ENCODE data around the gene FIGNL2. TPM values are rescaled to one million over a fixed set of nuclear protein-coding genes. Genes with fewer than 3 reads are reported as not detected.
A peak's percentile ranks its signal among the peaks of the same experiment; 100 is the strongest.

FIGNL2 gene
- total RNA-seq, 2 donors from 2014 or later: 10.5 to 17.7 TPM

- Histone ChIP-seq H3K9me3 (ENCODE audit: control insufficient read depth, low read length) (no peaks in the 10 kb centered on the region), H3K27me3 (ENCODE audit: control insufficient read depth, insufficient read depth, low read length, poor library complexity, severe bottlenecking) (peaks cover 28% of the 10 kb centered on the region), H3K4me1 (ENCODE audit: control insufficient read depth, insufficient read depth, low read length) (no peaks in the 10 kb centered on the region), H3K36me3 (ENCODE audit: control insufficient read depth, insufficient read depth, low read length) (no peaks in the 10 kb centered on the region), H3K9ac (ENCODE audit: extremely low read depth, low read length, poor library complexity, severe bottlenecking) (no peak overlapping the region), H3K4me3 (ENCODE audit: low read length) (no peak overlapping the region), H3K27ac (ENCODE audit: low read depth, low read length) (no peak overlapping the region)
- H3K9me3 Mint-ChIP-seq: no peaks in the 10 kb centered on the region
- H3K27ac Mint-ChIP-seq: no peak overlapping the region
- H3K4me1 Mint-ChIP-seq: peaks cover 3% of the 10 kb centered on the region
- TF ChIP-seq CTCF (conservative IDR thresholded peaks at IDR 0.05): no peak
- no peak overlapping the region for H3K4me3 Mint-ChIP-seq
- H3K36me3 Mint-ChIP-seq (ENCODE audit: low read depth): no peaks in the 10 kb centered on the region
- 87 to 94% methylated on average over 5 to 12 of the region's 13 CpGs for WGBS, 2 experiments (ENCODE audit: insufficient coverage in 1 of 2, insufficient read length in 1 of 2)
- H3K27me3 Mint-ChIP-seq (ENCODE audit: insufficient read depth): peaks cover 34% of the 10 kb centered on the region
- DNase-seq: no peak
Observed at GRCh38 chr12:51811203-51812202, 37.0 kb downstream of the FIGNL2 start.

GRCh38 chr12:51809193-51809592 lies 39.3 kb downstream of the FIGNL2 start:
- Histone ChIP-seq H3K9ac (ENCODE audit: extremely low read depth, low read length, poor library complexity, severe bottlenecking) (no peak overlapping the region), H3K36me3 (ENCODE audit: control insufficient read depth, insufficient read depth, low read length) (no peaks in the 10 kb centered on the region), H3K9me3 (ENCODE audit: control insufficient read depth, low read length) (no peaks in the 10 kb centered on the region), H3K27me3 (ENCODE audit: control insufficient read depth, insufficient read depth, low read length, poor library complexity, severe bottlenecking) (peaks cover 10% of the 10 kb centered on the region), H3K27ac (ENCODE audit: low read depth, low read length) (no peak overlapping the region), H3K4me1 (ENCODE audit: control insufficient read depth, insufficient read depth, low read length) (no peaks in the 10 kb centered on the region), H3K4me3 (ENCODE audit: low read length) (no peak overlapping the region)
- WGBS, 2 experiments (ENCODE audit: insufficient coverage in 1 of 2, insufficient read length in 1 of 2): 82 to 83% methylated on average over 1 to 3 of the region's 3 CpGs
- H3K4me3 Mint-ChIP-seq: no peak overlapping the region
- peaks cover 15% of the 10 kb centered on the region for H3K27me3 Mint-ChIP-seq (ENCODE audit: insufficient read depth)
- peak; percentile 25 for TF ChIP-seq CTCF (conservative IDR thresholded peaks at IDR 0.05)
- H3K4me1 Mint-ChIP-seq: no peaks in the 10 kb centered on the region
- H3K36me3 Mint-ChIP-seq (ENCODE audit: low read depth): no peaks in the 10 kb centered on the region
- H3K9me3 Mint-ChIP-seq: no peaks in the 10 kb centered on the region
- no peak for DNase-seq
- no peak overlapping the region for H3K27ac Mint-ChIP-seq

- peaks cover 5% of the 10 kb centered on the region for H3K4me1 Mint-ChIP-seq
- no peak for TF ChIP-seq CTCF (conservative IDR thresholded peaks at IDR 0.05)
- Histone ChIP-seq H3K27me3 (ENCODE audit: control insufficient read depth, insufficient read depth, low read length, poor library complexity, severe bottlenecking) (no peaks in the 10 kb centered on the region), H3K27ac (ENCODE audit: low read depth, low read length) (no peak overlapping the region), H3K4me1 (ENCODE audit: control insufficient read depth, insufficient read depth, low read length) (no peaks in the 10 kb centered on the region), H3K9ac (ENCODE audit: extremely low read depth, low read length, poor library complexity, severe bottlenecking) (no peak overlapping the region), H3K9me3 (ENCODE audit: control insufficient read depth, low read length) (no peaks in the 10 kb centered on the region), H3K36me3 (ENCODE audit: control insufficient read depth, insufficient read depth, low read length) (no peaks in the 10 kb centered on the region), H3K4me3 (ENCODE audit: low read length) (no peak overlapping the region)
- 94% methylated on average over 7 to 16 of the region's 16 CpGs for WGBS, 2 experiments (ENCODE audit: insufficient coverage in 1 of 2, insufficient read length in 1 of 2)
- H3K9me3 Mint-ChIP-seq: no peaks in the 10 kb centered on the region
- no peak for DNase-seq
- H3K27me3 Mint-ChIP-seq (ENCODE audit: insufficient read depth): no peaks in the 10 kb centered on the region
- H3K27ac Mint-ChIP-seq: no peak overlapping the region
- H3K36me3 Mint-ChIP-seq (ENCODE audit: low read depth): no peaks in the 10 kb centered on the region
- H3K4me3 Mint-ChIP-seq: no peak overlapping the region
Observed at GRCh38 chr12:51806896-51807295, 41.6 kb downstream of the FIGNL2 start.

Measured in endodermal cell (in vitro differentiated cells).